DOHH2 (cell line): ENCODE data around the gene ASPM.

ENCODE experiments used
- CTCF ChIP-seq: fragments of 200-600 bp; sonication (generic); IDR thresholded peaks from one replicate; pipeline ENCODE4 v1.5.1; 2014; ENCODE audit warnings: antibody characterized with exemption, mild to moderate bottlenecking, low read depth, low read length; ENCODE audit not compliant: poor library complexity, severe bottlenecking
- EZH2phosphoT487 ChIP-seq: fragments of 200-600 bp; sonication (generic); IDR thresholded peaks from 2 replicates; pipeline ENCODE4 v1.6.1; 2017; ENCODE audit warnings: borderline replicate concordance, mild to moderate bottlenecking, antibody characterized with exemption, low read length, moderate library complexity, mixed read lengths

GRCh38 chr1:197145446-197146024 lies 934 bp downstream of the ASPM start:
- TF ChIP-seq CTCF = no peak
- TF ChIP-seq EZH2phosphoT487 = no peak
